Measurements from ENCODE around the gene ZMYND15. TPM values are rescaled to one million over a fixed set of nuclear protein-coding genes. Genes with fewer than 3 reads are reported as not detected.

The ZMYND15 gene
- total and polyA plus RNA-seq, 4 donors, result 0.47 to 2.4 (median 0.71) TPM

DNA sequence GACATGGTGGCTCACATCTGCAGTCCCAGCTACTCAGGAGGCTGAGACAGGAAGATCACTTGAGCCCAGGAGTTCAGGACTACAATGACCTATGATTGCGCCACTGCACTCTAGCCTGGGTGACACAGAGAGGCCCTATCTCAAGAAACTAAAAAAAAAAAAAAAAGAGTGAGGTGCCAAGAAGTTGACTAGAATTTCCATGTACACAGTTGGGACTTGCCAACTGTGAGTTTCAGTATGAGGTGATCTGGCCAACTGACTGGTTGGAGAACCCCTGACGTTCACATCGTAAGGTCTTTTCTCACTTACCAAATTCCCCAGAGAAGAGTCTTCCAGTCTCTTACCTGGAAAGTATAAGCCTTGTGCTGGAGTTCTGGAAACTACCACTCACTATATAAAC lies 11.5 kb upstream of the ZMYND15 start:
- no peaks in the 10 kb centered on the region for H3K36me3 ChIP-seq (ENCODE audit: control insufficient read depth in 4 of 4, insufficient read depth in 3 of 4, low read depth in 1 of 4, low read length in 3 of 4)
- DNase-seq (ENCODE audit: low spot score), result no peak
- peaks cover 3 to 25% (median 12%) of the 10 kb centered on the region in 4 donors for H3K4me1 ChIP-seq (ENCODE audit: control insufficient read depth in 4 of 4, insufficient read depth in 4 of 4, low read length in 3 of 4)
- H3K9me3 ChIP-seq (ENCODE audit: control insufficient read depth in 4 of 4, low read length in 3 of 4), result no peaks in the 10 kb centered on the region
- no peak overlapping the region for H3K4me3 ChIP-seq (ENCODE audit: low read depth in 1 of 3, low read length in 3 of 3)
- no peaks in the 10 kb centered on the region for H3K27me3 ChIP-seq (ENCODE audit: control insufficient read depth in 4 of 4, insufficient read depth in 4 of 4, low read length in 3 of 4)
- H3K9ac ChIP-seq (ENCODE audit: low read depth in 1 of 2, low read length in 2 of 2), result no peak overlapping the region
- H3K27ac ChIP-seq (ENCODE audit: low read depth in 1 of 2, low read length in 2 of 2), result no peak overlapping the region
- WGBS, result 47% methylated on average over 3 of the region's 3 CpGs
- peak in 1 of 2 donors; percentile 15 for TF ChIP-seq RXRA (IDR thresholded peaks at IDR 0.05)
- no peak for TF ChIP-seq FOXA2 (IDR thresholded peaks at IDR 0.05)

DNA sequence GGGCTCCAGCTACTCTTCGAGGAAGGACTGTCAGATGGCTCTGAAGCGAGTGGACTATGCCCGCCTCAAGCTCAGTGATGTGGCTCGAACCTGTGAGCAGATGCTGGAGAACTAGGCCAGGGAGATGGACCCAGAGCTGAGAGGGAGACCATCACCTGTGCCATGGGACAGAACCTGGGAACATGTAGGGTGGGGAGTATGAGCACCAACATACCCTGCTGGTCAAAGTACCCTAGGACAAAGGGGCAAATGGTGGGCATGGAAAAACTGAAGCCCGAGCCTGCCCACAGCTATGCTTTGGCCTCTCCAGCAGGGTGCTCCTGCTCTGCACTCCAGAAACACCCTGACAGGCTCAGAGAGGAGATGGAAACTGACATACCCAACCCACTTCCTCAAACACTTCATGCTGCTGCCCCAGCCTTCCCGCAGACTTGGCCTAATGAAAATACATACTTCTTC lies 6.5 kb upstream of the ZMYND15 start:
- TF ChIP-seq, protein P1, sequence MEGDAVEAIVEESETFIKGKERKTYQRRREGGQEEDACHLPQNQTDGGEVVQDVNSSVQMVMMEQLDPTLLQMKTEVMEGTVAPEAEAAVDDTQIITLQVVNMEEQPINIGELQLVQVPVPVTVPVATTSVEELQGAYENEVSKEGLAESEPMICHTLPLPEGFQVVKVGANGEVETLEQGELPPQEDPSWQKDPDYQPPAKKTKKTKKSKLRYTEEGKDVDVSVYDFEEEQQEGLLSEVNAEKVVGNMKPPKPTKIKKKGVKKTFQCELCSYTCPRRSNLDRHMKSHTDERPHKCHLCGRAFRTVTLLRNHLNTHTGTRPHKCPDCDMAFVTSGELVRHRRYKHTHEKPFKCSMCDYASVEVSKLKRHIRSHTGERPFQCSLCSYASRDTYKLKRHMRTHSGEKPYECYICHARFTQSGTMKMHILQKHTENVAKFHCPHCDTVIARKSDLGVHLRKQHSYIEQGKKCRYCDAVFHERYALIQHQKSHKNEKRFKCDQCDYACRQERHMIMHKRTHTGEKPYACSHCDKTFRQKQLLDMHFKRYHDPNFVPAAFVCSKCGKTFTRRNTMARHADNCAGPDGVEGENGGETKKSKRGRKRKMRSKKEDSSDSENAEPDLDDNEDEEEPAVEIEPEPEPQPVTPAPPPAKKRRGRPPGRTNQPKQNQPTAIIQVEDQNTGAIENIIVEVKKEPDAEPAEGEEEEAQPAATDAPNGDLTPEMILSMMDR (IDR thresholded peaks at IDR 0.05; ENCODE audit: low read depth, low read length, missing input control), result peak; percentile 37
- TF ChIP-seq RXRA (IDR thresholded peaks at IDR 0.05) (no peak), HNF4G (IDR thresholded peaks at IDR 0.05) (no peak), RAD21 (IDR thresholded peaks at IDR 0.05) (peak; percentile 60 to 74), HNF4A (conservative IDR thresholded peaks at IDR 0.05) (no peak)
- peak overlapping the region; percentile 12 to 51 for H3K27ac ChIP-seq (ENCODE audit: low read depth in 1 of 2, low read length in 2 of 2)
- no peaks in the 10 kb centered on the region for H3K27me3 ChIP-seq (ENCODE audit: control insufficient read depth in 4 of 4, insufficient read depth in 4 of 4, low read length in 3 of 4)
- H3K9ac ChIP-seq (ENCODE audit: low read depth in 1 of 2, low read length in 2 of 2), result peak overlapping the region in 1 of 2 donors; percentile 35
- H3K4me3 ChIP-seq (ENCODE audit: low read depth in 1 of 3, low read length in 3 of 3), result no peak overlapping the region
- DNase-seq (ENCODE audit: low spot score), result no peak
- WGBS, result 75% methylated on average over 6 of the region's 6 CpGs
- no peaks in the 10 kb centered on the region for H3K9me3 ChIP-seq (ENCODE audit: control insufficient read depth in 4 of 4, low read length in 3 of 4)
- no peaks in the 10 kb centered on the region for H3K36me3 ChIP-seq (ENCODE audit: control insufficient read depth in 4 of 4, insufficient read depth in 3 of 4, low read depth in 1 of 4, low read length in 3 of 4)
- H3K4me1 ChIP-seq (ENCODE audit: control insufficient read depth in 4 of 4, insufficient read depth in 4 of 4, low read length in 3 of 4), result peaks cover 0 to 26% (median 11%) of the 10 kb centered on the region in 4 donors

DNA sequence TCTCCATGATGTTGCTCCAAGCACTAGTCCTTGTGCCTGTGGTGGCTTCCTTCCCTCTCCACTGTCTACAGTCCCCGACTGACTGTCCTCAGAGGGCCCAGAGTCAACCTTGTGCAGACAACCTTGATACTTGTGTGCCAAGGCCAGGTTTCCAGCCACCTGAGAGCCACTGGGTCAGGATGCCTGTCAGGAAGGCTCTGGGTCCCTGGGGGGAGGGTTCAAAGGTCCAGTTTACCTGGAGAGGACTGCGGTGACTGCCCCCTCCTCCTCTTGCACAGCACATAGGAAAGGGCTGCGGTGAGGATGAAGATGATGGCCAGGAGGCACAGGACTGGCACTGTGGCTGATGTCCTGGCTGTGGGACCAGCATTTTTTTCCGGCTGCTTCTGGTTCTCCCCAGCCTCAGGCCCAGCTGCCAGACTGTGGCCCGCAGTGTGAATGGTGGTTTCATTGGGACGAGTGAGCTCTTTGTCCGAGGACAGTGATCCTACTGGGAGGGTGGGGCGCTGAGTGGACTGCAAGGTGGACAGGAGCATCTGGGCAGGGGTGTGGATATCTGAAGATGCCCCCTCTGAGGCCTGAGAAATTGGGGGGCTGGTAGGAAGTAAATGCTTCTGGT lies 4.7 kb upstream of the ZMYND15 start:
- H3K27me3 ChIP-seq (ENCODE audit: control insufficient read depth in 4 of 4, insufficient read depth in 4 of 4, low read length in 3 of 4), result no peaks in the 10 kb centered on the region
- H3K9ac ChIP-seq (ENCODE audit: low read depth in 1 of 2, low read length in 2 of 2), result peak overlapping the region in 1 of 2 donors; percentile 15
- no peaks in the 10 kb centered on the region for H3K9me3 ChIP-seq (ENCODE audit: control insufficient read depth in 4 of 4, low read length in 3 of 4)
- WGBS, result 85% methylated on average over 8 of the region's 8 CpGs
- TF ChIP-seq, protein P2, sequence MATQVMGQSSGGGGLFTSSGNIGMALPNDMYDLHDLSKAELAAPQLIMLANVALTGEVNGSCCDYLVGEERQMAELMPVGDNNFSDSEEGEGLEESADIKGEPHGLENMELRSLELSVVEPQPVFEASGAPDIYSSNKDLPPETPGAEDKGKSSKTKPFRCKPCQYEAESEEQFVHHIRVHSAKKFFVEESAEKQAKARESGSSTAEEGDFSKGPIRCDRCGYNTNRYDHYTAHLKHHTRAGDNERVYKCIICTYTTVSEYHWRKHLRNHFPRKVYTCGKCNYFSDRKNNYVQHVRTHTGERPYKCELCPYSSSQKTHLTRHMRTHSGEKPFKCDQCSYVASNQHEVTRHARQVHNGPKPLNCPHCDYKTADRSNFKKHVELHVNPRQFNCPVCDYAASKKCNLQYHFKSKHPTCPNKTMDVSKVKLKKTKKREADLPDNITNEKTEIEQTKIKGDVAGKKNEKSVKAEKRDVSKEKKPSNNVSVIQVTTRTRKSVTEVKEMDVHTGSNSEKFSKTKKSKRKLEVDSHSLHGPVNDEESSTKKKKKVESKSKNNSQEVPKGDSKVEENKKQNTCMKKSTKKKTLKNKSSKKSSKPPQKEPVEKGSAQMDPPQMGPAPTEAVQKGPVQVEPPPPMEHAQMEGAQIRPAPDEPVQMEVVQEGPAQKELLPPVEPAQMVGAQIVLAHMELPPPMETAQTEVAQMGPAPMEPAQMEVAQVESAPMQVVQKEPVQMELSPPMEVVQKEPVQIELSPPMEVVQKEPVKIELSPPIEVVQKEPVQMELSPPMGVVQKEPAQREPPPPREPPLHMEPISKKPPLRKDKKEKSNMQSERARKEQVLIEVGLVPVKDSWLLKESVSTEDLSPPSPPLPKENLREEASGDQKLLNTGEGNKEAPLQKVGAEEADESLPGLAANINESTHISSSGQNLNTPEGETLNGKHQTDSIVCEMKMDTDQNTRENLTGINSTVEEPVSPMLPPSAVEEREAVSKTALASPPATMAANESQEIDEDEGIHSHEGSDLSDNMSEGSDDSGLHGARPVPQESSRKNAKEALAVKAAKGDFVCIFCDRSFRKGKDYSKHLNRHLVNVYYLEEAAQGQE (IDR thresholded peaks at IDR 0.05), result no peak
- TF ChIP-seq HNF4A (conservative IDR thresholded peaks at IDR 0.05), result peak in 1 of 2 donors; percentile 16
- DNase-seq (ENCODE audit: low spot score), result no peak
- peaks cover 4 to 36% (median 16%) of the 10 kb centered on the region in 4 donors for H3K4me1 ChIP-seq (ENCODE audit: control insufficient read depth in 4 of 4, insufficient read depth in 4 of 4, low read length in 3 of 4)
- H3K36me3 ChIP-seq (ENCODE audit: control insufficient read depth in 4 of 4, insufficient read depth in 3 of 4, low read depth in 1 of 4, low read length in 3 of 4), result no peaks in the 10 kb centered on the region
- H3K4me3 ChIP-seq (ENCODE audit: low read depth in 1 of 3, low read length in 3 of 3), result no peak overlapping the region
- H3K27ac ChIP-seq (ENCODE audit: low read depth in 1 of 2, low read length in 2 of 2), result peak overlapping the region; percentile 40 to 51
